GM12878 (cell line): Measurements from ENCODE around the gene EPHA5. TPM values are rescaled to one million over a fixed set of nuclear protein-coding genes. Genes with fewer than 3 reads are reported as not detected.

Source experiments
- ATAC-seq: fragments of 200-7000 bp; cut with Tn5 transposase; 3 replicates; pipeline ENCODE4 v1.9.1; 2020; ENCODE audit warnings: mild to moderate bottlenecking, moderate library complexity
- BruUV-seq: library from RNA; stranded (reverse); fragments of 400-500 nt; replicated peaks from 2 replicates; lab custom pipeline; 2021; lab: Mats Ljungman, UMichigan
- CTCF ChIA-PET: fragments of 300-600 bp; sonication (Branson Sonifier 250); formaldehyde crosslinking; extraction: SDS; loops from one replicate; lab custom pipeline; 2021; ENCODE audit warnings: inconsistent platforms; lab: Yijun Ruan, JAX
- POLR2A ChIA-PET: fragments of 350-600 bp; formaldehyde crosslinking; extraction: SDS; loops from one replicate; lab custom pipeline; 2021; ENCODE audit warnings: inconsistent platforms; lab: Charles Lee
- RAD21 ChIA-PET: fragments of 300-600 bp; sonication (Branson Sonifier 250); formaldehyde crosslinking; loops from one replicate; lab custom pipeline; 2023; ENCODE audit warnings: antibody characterized with exemption; ENCODE audit not compliant: unreplicated experiment; lab: Charles Lee
- SMC1A ChIA-PET: fragments of 300-600 bp; sonication (Branson Sonifier 250); formaldehyde crosslinking; loops from one replicate; lab custom pipeline; 2023; ENCODE audit not compliant: unreplicated experiment, uncharacterized antibody; lab: Charles Lee
- DNase-seq: peaks from one replicate; pipeline ENCODE4 v3.0.0-alpha.2; 2011; ENCODE audit warnings: low read depth, low spot score
- FAIRE-seq: peaks from 3 replicates; lab custom pipeline; 2011; peaks lifted over from hg19 to GRCh38; lab: Jason Lieb, UNC
- H2AFZ ChIP-seq: 2 replicates; pipeline ENCODE4 v1.6.0; 2011; ENCODE audit warnings: low read depth, low read length, control low read depth; ENCODE audit not compliant: control insufficient read depth
- H3K27ac ChIP-seq: 2 replicates; pipeline ENCODE4 v1.5.1; 2011; ENCODE audit warnings: control low read depth; ENCODE audit not compliant: control insufficient read depth, insufficient read depth
- H3K27me3 ChIP-seq, 2 experiments: replicated peaks in 1 of 2; 2 replicates each; pipeline versions ENCODE4 v1.6.0 to v1.6.1; 2011; ENCODE audit warnings: low read length in 1 of 2; ENCODE audit not compliant: control insufficient read depth in 2 of 2, insufficient read depth in 2 of 2
- H3K36me3 ChIP-seq, 2 experiments: 2 replicates each; pipeline ENCODE4 v1.5.1; 2011; ENCODE audit warnings: low read length in 1 of 2; ENCODE audit not compliant: control insufficient read depth in 2 of 2, insufficient read depth in 2 of 2
- H3K4me1 ChIP-seq: 2 replicates; pipeline ENCODE4 v1.6.1; 2011; ENCODE audit warnings: mild to moderate bottlenecking, low read length, moderate library complexity, mixed read lengths; ENCODE audit not compliant: control insufficient read depth, insufficient read depth
- H3K4me2 ChIP-seq: 2 replicates; pipeline ENCODE4 v1.6.0; 2011; ENCODE audit warnings: control low read depth; ENCODE audit not compliant: control insufficient read depth, insufficient read depth
- H3K4me3 ChIP-seq: fragments of 200-600 bp; sonication (generic); 2 replicates; pipeline ENCODE4 v1.5.1; 2016
- H3K79me2 ChIP-seq: 2 replicates; pipeline ENCODE4 v1.6.0; 2011; ENCODE audit warnings: low read length; ENCODE audit not compliant: control insufficient read depth, insufficient read depth
- H3K9ac ChIP-seq: 2 replicates; pipeline ENCODE4 v1.8.0; 2011; ENCODE audit warnings: low read length, control low read depth, mixed read lengths; ENCODE audit not compliant: control insufficient read depth, insufficient read depth
- H3K9me3 ChIP-seq: replicated peaks from 3 replicates; pipeline ENCODE4 v1.5.1; 2011; ENCODE audit warnings: mild to moderate bottlenecking, low read length; ENCODE audit not compliant: control insufficient read depth, insufficient read depth
- H4K20me1 ChIP-seq: 2 replicates; pipeline ENCODE4 v1.6.0; 2011; ENCODE audit not compliant: control insufficient read depth, insufficient read depth
- ATF7 ChIP-seq: fragments of 450-650 bp; IDR thresholded peaks from 2 replicates; pipeline ENCODE4 v1.6.1; 2016; ENCODE audit warnings: low read depth, mild to moderate bottlenecking
- BACH1 ChIP-seq: fragments of 450-650 bp; IDR thresholded peaks from 2 replicates; pipeline ENCODE4 v1.6.1; 2017; ENCODE audit warnings: mild to moderate bottlenecking, borderline replicate concordance
- CBFB ChIP-seq: IDR thresholded peaks from 2 replicates; pipeline ENCODE4 v1.6.1; 2016; ENCODE audit warnings: antibody characterized with exemption, low read depth
- DPF2 ChIP-seq: fragments of 450-650 bp; IDR thresholded peaks from 2 replicates; pipeline ENCODE4 v1.6.1; 2017; ENCODE audit warnings: mild to moderate bottlenecking
- EP300 ChIP-seq, 2 experiments: fragments of 150-350 bp in 1 of 2; IDR thresholded peaks; 2 replicates each; pipeline ENCODE4 v1.6.1; 2011 to 2012; ENCODE audit warnings: low read depth in 2 of 2, low read length in 2 of 2, borderline replicate concordance in 1 of 2, improper control_type of control experiment in 1 of 2, inconsistent platforms in 1 of 2; ENCODE audit not compliant: control insufficient read depth in 1 of 2
- FOXM1 ChIP-seq: IDR thresholded peaks from 2 replicates; pipeline ENCODE4 v1.6.1; 2012; ENCODE audit warnings: low read depth, mild to moderate bottlenecking, inconsistent platforms, low read length, moderate library complexity
- GATAD2B ChIP-seq: fragments of 450-650 bp; conservative IDR thresholded peaks from 2 replicates; pipeline ENCODE4 v1.6.1; 2017; ENCODE audit warnings: low read depth, mild to moderate bottlenecking, moderate library complexity
- HSF1 ChIP-seq: fragments of 150-350 bp; IDR thresholded peaks from 2 replicates; pipeline ENCODE4 v1.6.1; 2014; ENCODE audit warnings: mild to moderate bottlenecking, low read depth, low read length
- IKZF2 ChIP-seq, 2 experiments: fragments of 450-650 bp; IDR thresholded peaks; 2 replicates each; pipeline ENCODE4 v1.6.1; 2017; ENCODE audit warnings: mild to moderate bottlenecking in 2 of 2, moderate library complexity in 2 of 2
- JUNB ChIP-seq: IDR thresholded peaks from 2 replicates; pipeline ENCODE4 v1.6.1; 2016; ENCODE audit warnings: antibody characterized with exemption, mild to moderate bottlenecking
- KLF5 ChIP-seq: fragments of 450-650 bp; IDR thresholded peaks from 2 replicates; pipeline ENCODE4 v1.6.1; 2014; ENCODE audit warnings: mild to moderate bottlenecking; ENCODE audit not compliant: partially characterized antibody
- PAX5 ChIP-seq: IDR thresholded peaks from 2 replicates; pipeline ENCODE4 v1.6.1; 2011; ENCODE audit warnings: low read depth, low read length, borderline replicate concordance
- SMARCA5 ChIP-seq: fragments of 450-650 bp; IDR thresholded peaks from 2 replicates; pipeline ENCODE4 v1.6.1; 2017; ENCODE audit warnings: mild to moderate bottlenecking
- SP1 ChIP-seq: IDR thresholded peaks from one replicate; pipeline ENCODE4 v1.6.1; 2011; ENCODE audit warnings: low read depth, low read length
- TCF3 ChIP-seq: IDR thresholded peaks from 2 replicates; pipeline ENCODE4 v1.6.1; 2012; ENCODE audit warnings: low read depth, mild to moderate bottlenecking, low read length, borderline replicate concordance; ENCODE audit not compliant: insufficient read depth
- USF1 ChIP-seq: IDR thresholded peaks from 2 replicates; pipeline ENCODE4 v1.6.1; 2011; ENCODE audit warnings: borderline replicate concordance, low read depth, mild to moderate bottlenecking, moderate library complexity, mixed read lengths, low read length; ENCODE audit not compliant: insufficient read depth; ENCODE audit errors: extremely low read length
- WGBS: methylation state at CpG from one replicate; pipeline ENCODE4 v1.1.6; 2016; ENCODE audit warnings: low lambda C conversion rate; ENCODE audit not compliant: insufficient replicate concordance, insufficient coverage; ENCODE audit errors: missing lambda C conversion rate; 5-methylcytosine and 5-hydroxymethylcytosine counted together
- in situ Hi-C: fragments of 300-500 bp; cut with MboI; formaldehyde crosslinking; loops from 9 replicates; pipeline ENCODE4 v1.14.3; 2018; ENCODE audit warnings: mixed read lengths
- intact Hi-C: fragments of 100-400 bp; cut with micrococcal nuclease; formaldehyde crosslinking; loops from one replicate; pipeline ENCODE4 v1.14.2; 2022; ENCODE audit not compliant: unreplicated experiment
- polyA plus RNA-seq, 11 experiments: library from polyadenylated mRNA; depleted of rRNA in 4 of 11; unstranded in 6 of 11; stranded (reverse) in 5 of 11; fragments of >200 nt; fragmentation: Nextera tagmentation in 4 of 11; fragmentation: Illumina TruSeq in 1 of 11; extraction: Ambion mirVana in 4 of 11; extraction: Trizol in 1 of 11; gene quantifications; 1 replicate in 1 of 11; 2 replicates in 10 of 11; pipeline versions ENCODE4 v1.2.1 to v1.2.3, GENCODE V29; 2011 to 2016; ENCODE audit warnings: inconsistent platforms in 2 of 11, missing spikeins in 2 of 11, low read depth in 1 of 11
- total RNA-seq, 4 experiments: library from RNA; depleted of rRNA in 3 of 4; stranded (reverse); fragments of >200 nt in 3 of 4; fragmentation: Illumina TruSeq in 1 of 4; extraction: Trizol in 1 of 4; gene quantifications; 2 replicates each; pipeline versions ENCODE4 v1.2.1 to v1.2.3, GENCODE V29; 2013 to 2021
- TF ChIP-seq, protein P1 (sequence below): fragments of 150-350 bp; IDR thresholded peaks from 2 replicates; pipeline ENCODE4 v1.6.1; 2016; ENCODE audit warnings: low read depth, low read length

Gene EPHA5
- total and polyA plus RNA-seq, 10 of the 15 experiments (the other 5 are each of a cell fraction or from before 2014, with no cell fraction given), result not detected

- SMC1A ChIA-PET, result no interaction called here
- FAIRE-seq, result no peak
- BruUV-seq, result no TSS peak
Measured at GRCh38 chr4:65592089-65592488, 78.2 kb downstream of the EPHA5 start.

More at GRCh38 chr4:65592089-65592488, 78.2 kb downstream of the EPHA5 start:
- WGBS, result 2% methylated on average over 3 of the region's 3 CpGs
- in situ Hi-C loops, result no loop called here
- intact Hi-C loops, result no loop called here
- ChIA-PET POLR2A (interaction anchor here (0.6 kb wide), 1 partner anchor 44 kb away, joined by 3 read pairs; no protein-coding TSS in a partner anchor), CTCF (no interaction called here), RAD21 (no interaction called here)
- DNase-seq, result no peak
- Histone ChIP-seq H3K36me3 (no peaks in the 10 kb centered on the region), H3K9me3 (no peaks in the 10 kb centered on the region), H3K4me1 (no peaks in the 10 kb centered on the region), H3K4me3 (no peak overlapping the region)
- TF ChIP-seq GATAD2B, result no peak
- TF ChIP-seq HSF1, result no peak
- no peak for TF ChIP-seq KLF5
- TF ChIP-seq USF1, result no peak
- no peak for TF ChIP-seq CBFB
- no peak for TF ChIP-seq BACH1
- TF ChIP-seq PAX5, result no peak
- no peak for TF ChIP-seq TCF3
- TF ChIP-seq SP1, result no peak
- TF ChIP-seq, protein P1, sequence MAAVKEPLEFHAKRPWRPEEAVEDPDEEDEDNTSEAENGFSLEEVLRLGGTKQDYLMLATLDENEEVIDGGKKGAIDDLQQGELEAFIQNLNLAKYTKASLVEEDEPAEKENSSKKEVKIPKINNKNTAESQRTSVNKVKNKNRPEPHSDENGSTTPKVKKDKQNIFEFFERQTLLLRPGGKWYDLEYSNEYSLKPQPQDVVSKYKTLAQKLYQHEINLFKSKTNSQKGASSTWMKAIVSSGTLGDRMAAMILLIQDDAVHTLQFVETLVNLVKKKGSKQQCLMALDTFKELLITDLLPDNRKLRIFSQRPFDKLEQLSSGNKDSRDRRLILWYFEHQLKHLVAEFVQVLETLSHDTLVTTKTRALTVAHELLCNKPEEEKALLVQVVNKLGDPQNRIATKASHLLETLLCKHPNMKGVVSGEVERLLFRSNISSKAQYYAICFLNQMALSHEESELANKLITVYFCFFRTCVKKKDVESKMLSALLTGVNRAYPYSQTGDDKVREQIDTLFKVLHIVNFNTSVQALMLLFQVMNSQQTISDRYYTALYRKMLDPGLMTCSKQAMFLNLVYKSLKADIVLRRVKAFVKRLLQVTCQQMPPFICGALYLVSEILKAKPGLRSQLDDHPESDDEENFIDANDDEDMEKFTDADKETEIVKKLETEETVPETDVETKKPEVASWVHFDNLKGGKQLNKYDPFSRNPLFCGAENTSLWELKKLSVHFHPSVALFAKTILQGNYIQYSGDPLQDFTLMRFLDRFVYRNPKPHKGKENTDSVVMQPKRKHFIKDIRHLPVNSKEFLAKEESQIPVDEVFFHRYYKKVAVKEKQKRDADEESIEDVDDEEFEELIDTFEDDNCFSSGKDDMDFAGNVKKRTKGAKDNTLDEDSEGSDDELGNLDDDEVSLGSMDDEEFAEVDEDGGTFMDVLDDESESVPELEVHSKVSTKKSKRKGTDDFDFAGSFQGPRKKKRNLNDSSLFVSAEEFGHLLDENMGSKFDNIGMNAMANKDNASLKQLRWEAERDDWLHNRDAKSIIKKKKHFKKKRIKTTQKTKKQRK, result no peak
- TF ChIP-seq ATF7, result no peak
- no peak for TF ChIP-seq EP300 (IDR thresholded peaks at IDR 0.05; ENCODE audit: borderline replicate concordance in 1 of 2, control insufficient read depth in 1 of 2, low read depth in 2 of 2, low read length in 2 of 2)
- TF ChIP-seq JUNB, result no peak
- no peak for TF ChIP-seq DPF2
- TF ChIP-seq SMARCA5, result no peak
- TF ChIP-seq IKZF2 (IDR thresholded peaks at IDR 0.05), result no peak
- no peak for TF ChIP-seq FOXM1
- TF ChIP-seq, all 136 proteins: peak for 0
- Histone ChIP-seq H3K4me2 (no peak overlapping the region), H4K20me1 (no peaks in the 10 kb centered on the region), H3K79me2 (no peaks in the 10 kb centered on the region), H3K9ac (no peak overlapping the region), H3K27ac (no peak overlapping the region), H2AFZ (no peak overlapping the region), H3K27me3 (no peaks in the 10 kb centered on the region)
- no peak for ATAC-seq
